Ectodermal cell (in vitro differentiated cells): ENCODE results near the gene ATOX1.
A peak's percentile ranks its signal among the peaks of the same experiment; 100 is the strongest.

Experiments used
- H3K27ac ChIP-seq: 2 replicates; pipeline ENCODE4 v1.7.0; 2013; ENCODE audit warnings: mild to moderate bottlenecking, low read depth, low read length; ENCODE audit not compliant: insufficient read depth, poor library complexity, severe bottlenecking
- H3K27me3 ChIP-seq: 2 replicates; pipeline ENCODE4 v1.7.0; 2013; ENCODE audit warnings: mild to moderate bottlenecking, low read length; ENCODE audit not compliant: insufficient read depth, control insufficient read depth, poor library complexity, severe bottlenecking
- H3K36me3 ChIP-seq: one replicate; pipeline ENCODE4 v1.7.0; 2013; ENCODE audit warnings: low read length; ENCODE audit not compliant: control insufficient read depth, insufficient read depth
- H3K4me1 ChIP-seq: one replicate; pipeline ENCODE4 v1.7.0; 2013; ENCODE audit warnings: low read length; ENCODE audit not compliant: control insufficient read depth, insufficient read depth
- H3K4me3 ChIP-seq: 2 replicates; pipeline ENCODE4 v1.7.0; 2013; ENCODE audit warnings: low read depth, low read length, control low read depth; ENCODE audit not compliant: insufficient read depth
- H3K9me3 ChIP-seq: 2 replicates; pipeline ENCODE4 v1.7.0; 2013; ENCODE audit warnings: mild to moderate bottlenecking, low read length, moderate library complexity; ENCODE audit not compliant: control insufficient read depth
- WGBS, 2 experiments: methylation state at CpG; one replicate each; pipeline ENCODE4 v1.1.7; 2013; ENCODE audit warnings: missing lambda C conversion rate in 2 of 2; 5-methylcytosine and 5-hydroxymethylcytosine counted together

Gene ATOX1

GRCh38 chr5:151770383-151771258 lies 12.2 kb upstream of the ATOX1 start:
- Histone ChIP-seq H3K27me3 (no peaks in the 10 kb centered on the region), H3K36me3 (no peaks in the 10 kb centered on the region), H3K9me3 (no peaks in the 10 kb centered on the region), H3K4me3 (peak overlapping the region; percentile 48), H3K27ac (peak overlapping the region; percentile 98), H3K4me1 (peaks cover 11% of the 10 kb centered on the region)
- WGBS, 2 experiments: 3 to 4% methylated on average over 75 of the region's 75 CpGs

GRCh38 chr5:151766975-151767374 lies 8.5 kb upstream of the ATOX1 start:
- H3K9me3 ChIP-seq: no peaks in the 10 kb centered on the region
- H3K27ac ChIP-seq: no peak overlapping the region
- no peaks in the 10 kb centered on the region for H3K36me3 ChIP-seq
- H3K4me1 ChIP-seq: no peaks in the 10 kb centered on the region
- H3K27me3 ChIP-seq: no peaks in the 10 kb centered on the region
- no peak overlapping the region for H3K4me3 ChIP-seq

- Histone ChIP-seq H3K4me3 (no peak overlapping the region), H3K27me3 (no peaks in the 10 kb centered on the region)
These were observed 6.4 kb upstream of the ATOX1 start for GRCh38 chr5:151764801-151765200.

GRCh38 chr5:151758141-151758429 lies 346 bp downstream of the ATOX1 start:
- Histone ChIP-seq H3K4me3 (peak overlapping the region; percentile 84), H3K36me3 (no peaks in the 10 kb centered on the region), H3K9me3 (no peaks in the 10 kb centered on the region), H3K27ac (no peak overlapping the region), H3K27me3 (no peaks in the 10 kb centered on the region), H3K4me1 (peaks cover 3% of the 10 kb centered on the region)
- WGBS, 2 experiments: 0 to 1% methylated on average over 11 of the region's 11 CpGs

More at GRCh38 chr5:151764801-151765200, 6.4 kb upstream of the ATOX1 start:
- H3K27ac ChIP-seq: no peak overlapping the region
- no peaks in the 10 kb centered on the region for H3K4me1 ChIP-seq
- no peaks in the 10 kb centered on the region for H3K36me3 ChIP-seq
- H3K9me3 ChIP-seq: no peaks in the 10 kb centered on the region

GRCh38 chr5:151757233-151758140 lies 944 bp downstream of the ATOX1 start:
- Histone ChIP-seq H3K27me3 (no peaks in the 10 kb centered on the region), H3K27ac (no peak overlapping the region)
- WGBS, 2 experiments: 39 to 47% methylated on average over 9 of the region's 9 CpGs

GRCh38 chr5:151755383-151755782 lies 3.0 kb downstream of the ATOX1 start:
- 78 to 82% methylated on average over 3 of the region's 3 CpGs for WGBS, 2 experiments
- H3K4me3 ChIP-seq: no peak overlapping the region

More at GRCh38 chr5:151757233-151758140, 944 bp downstream of the ATOX1 start:
- Histone ChIP-seq H3K9me3 (no peaks in the 10 kb centered on the region), H3K4me3 (peak overlapping the region; percentile 84), H3K36me3 (no peaks in the 10 kb centered on the region), H3K4me1 (peaks cover 3% of the 10 kb centered on the region)

GRCh38 chr5:151751593-151751992 lies 6.8 kb downstream of the ATOX1 start:
- H3K27me3 ChIP-seq: no peaks in the 10 kb centered on the region
- 92 to 97% methylated on average over 4 of the region's 4 CpGs for WGBS, 2 experiments
- no peaks in the 10 kb centered on the region for H3K36me3 ChIP-seq
- no peak overlapping the region for H3K4me3 ChIP-seq
- H3K4me1 ChIP-seq: peaks cover 3% of the 10 kb centered on the region
- H3K27ac ChIP-seq: no peak overlapping the region
- no peaks in the 10 kb centered on the region for H3K9me3 ChIP-seq

More at GRCh38 chr5:151755383-151755782, 3.0 kb downstream of the ATOX1 start:
- peaks cover 3% of the 10 kb centered on the region for H3K4me1 ChIP-seq
- no peaks in the 10 kb centered on the region for H3K27me3 ChIP-seq
- no peak overlapping the region for H3K27ac ChIP-seq
- no peaks in the 10 kb centered on the region for H3K36me3 ChIP-seq
- H3K9me3 ChIP-seq: no peaks in the 10 kb centered on the region

- peaks cover 3% of the 10 kb centered on the region for H3K4me1 ChIP-seq
- 96 to 100% methylated on average over 4 of the region's 4 CpGs for WGBS, 2 experiments
These were observed 7.3 kb downstream of the ATOX1 start for GRCh38 chr5:151751091-151751490.

GRCh38 chr5:151750121-151750520 lies 8.3 kb downstream of the ATOX1 start:
- Histone ChIP-seq H3K36me3 (peaks cover 9% of the 10 kb centered on the region), H3K27ac (no peak overlapping the region), H3K27me3 (no peaks in the 10 kb centered on the region), H3K4me1 (no peaks in the 10 kb centered on the region), H3K9me3 (no peaks in the 10 kb centered on the region), H3K4me3 (no peak overlapping the region)
- WGBS, 2 experiments: 92 to 95% methylated on average over 4 of the region's 4 CpGs

More at GRCh38 chr5:151751091-151751490, 7.3 kb downstream of the ATOX1 start:
- Histone ChIP-seq H3K27me3 (no peaks in the 10 kb centered on the region), H3K4me3 (no peak overlapping the region), H3K36me3 (peaks cover 3% of the 10 kb centered on the region), H3K27ac (no peak overlapping the region), H3K9me3 (no peaks in the 10 kb centered on the region)

GRCh38 chr5:151745071-151745705 lies 13.2 kb downstream of the ATOX1 start:
- peaks cover 17% of the 10 kb centered on the region for H3K36me3 ChIP-seq
- no peak overlapping the region for H3K27ac ChIP-seq
- H3K9me3 ChIP-seq: no peaks in the 10 kb centered on the region
- 84 to 93% methylated on average over 7 of the region's 7 CpGs for WGBS, 2 experiments
- no peaks in the 10 kb centered on the region for H3K27me3 ChIP-seq
- H3K4me3 ChIP-seq: no peak overlapping the region
- H3K4me1 ChIP-seq: peaks cover 5% of the 10 kb centered on the region
